Uterine smooth muscle cell (primary cell): Measurements from ENCODE around the gene CD109. TPM values are rescaled to one million over a fixed set of nuclear protein-coding genes. Genes with fewer than 3 reads are reported as not detected.

Experiments used
- total RNA-seq: library from RNA; depleted of rRNA; stranded (reverse); fragments of >200 nt; gene quantifications from 2 replicates; pipeline ENCODE4 v1.2.3, GENCODE V29; 2014

The CD109 gene
- 42.9 and 44.8 TPM in 2 replicates for total RNA-seq

DNA sequence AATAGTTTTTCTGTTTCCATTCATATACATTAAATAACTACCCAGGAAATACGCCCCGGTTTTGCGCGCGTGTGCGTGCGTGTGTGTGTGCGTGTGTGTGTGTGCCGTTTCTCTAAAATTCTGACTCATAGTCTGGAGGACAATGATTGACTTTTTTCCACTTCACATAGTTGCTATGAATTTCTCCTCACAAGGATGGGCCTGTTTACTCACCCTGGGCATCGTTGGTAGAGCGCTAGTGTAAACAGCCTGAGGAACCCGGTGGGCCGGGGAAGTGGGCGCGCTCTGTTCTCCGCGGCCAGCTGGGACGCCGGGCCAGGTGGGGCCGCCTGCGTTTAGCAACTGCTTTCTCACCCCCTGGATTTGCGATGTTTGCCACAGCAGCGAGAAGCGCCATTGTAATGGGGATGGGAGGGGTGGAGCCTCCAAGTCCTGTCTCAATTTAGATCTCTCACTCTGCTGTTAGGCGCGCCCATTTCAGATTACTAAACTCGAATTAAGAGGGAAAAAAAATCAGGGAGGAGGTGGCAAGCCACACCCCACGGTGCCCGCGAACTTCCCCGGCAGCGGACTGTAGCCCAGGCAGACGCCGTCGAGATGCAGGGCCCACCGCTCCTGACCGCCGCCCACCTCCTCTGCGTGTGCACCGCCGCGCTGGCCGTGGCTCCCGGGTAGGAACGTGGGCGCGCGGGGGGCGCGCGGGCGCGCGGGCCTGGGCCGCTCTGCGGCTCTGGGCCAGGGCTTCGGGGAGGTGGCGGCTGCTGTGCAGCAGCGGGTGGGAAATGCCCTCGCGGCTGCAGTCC is at the start of gene CD109:
Gene CD109 (plus strand): TSS at position 585 of the 803 bp plus-strand sequence. CDS start 13 bp downstream, at position 598.

GRCh38 chr6:73653571-73654424 is 42.2 kb upstream of the CD109 start, which contains the start of gene SLC17A5:
TSS of gene SLC17A5 (minus strand) at chr6:73653992. CDS start at chr6:73653886, 106 bp downstream.

Other genes starting within 250 kb of the CD109 start
- 6.1 and 7.4 TPM in 2 replicates for gene CGAS, start 243.9 kb upstream of the CD109 start, total RNA-seq
- gene MTO1, start 234.5 kb upstream of the CD109 start, total RNA-seq: 43.4 and 51.1 TPM in 2 replicates
- 18,177 and 24,670 TPM in 2 replicates for gene EEF1A1, start 175.2 kb upstream of the CD109 start, total RNA-seq
- gene SLC17A5, start 42.2 kb upstream of the CD109 start, total RNA-seq: 32.6 and 51.2 TPM in 2 replicates